LNCaP clone FGC (cell line): ENCODE data around the gene NAA38.

Experiments used
- DNase-seq: peaks from one replicate; pipeline ENCODE4 v3.0.0-alpha.2; 2011; ENCODE audit warnings: low read depth
- H3K4me3 ChIP-seq: 2 replicates; pipeline ENCODE4 v1.5.1; 2011; ENCODE audit warnings: mild to moderate bottlenecking, low read depth, low read length, control low read depth
- TF ChIP-seq, protein P1 (sequence below): IDR thresholded peaks from 2 replicates; pipeline ENCODE4 v1.5.1; 2012; ENCODE audit warnings: mild to moderate bottlenecking; ENCODE audit not compliant: control insufficient read depth, insufficient read depth; ENCODE audit errors: extremely low read depth

NAA38 gene

DNA sequence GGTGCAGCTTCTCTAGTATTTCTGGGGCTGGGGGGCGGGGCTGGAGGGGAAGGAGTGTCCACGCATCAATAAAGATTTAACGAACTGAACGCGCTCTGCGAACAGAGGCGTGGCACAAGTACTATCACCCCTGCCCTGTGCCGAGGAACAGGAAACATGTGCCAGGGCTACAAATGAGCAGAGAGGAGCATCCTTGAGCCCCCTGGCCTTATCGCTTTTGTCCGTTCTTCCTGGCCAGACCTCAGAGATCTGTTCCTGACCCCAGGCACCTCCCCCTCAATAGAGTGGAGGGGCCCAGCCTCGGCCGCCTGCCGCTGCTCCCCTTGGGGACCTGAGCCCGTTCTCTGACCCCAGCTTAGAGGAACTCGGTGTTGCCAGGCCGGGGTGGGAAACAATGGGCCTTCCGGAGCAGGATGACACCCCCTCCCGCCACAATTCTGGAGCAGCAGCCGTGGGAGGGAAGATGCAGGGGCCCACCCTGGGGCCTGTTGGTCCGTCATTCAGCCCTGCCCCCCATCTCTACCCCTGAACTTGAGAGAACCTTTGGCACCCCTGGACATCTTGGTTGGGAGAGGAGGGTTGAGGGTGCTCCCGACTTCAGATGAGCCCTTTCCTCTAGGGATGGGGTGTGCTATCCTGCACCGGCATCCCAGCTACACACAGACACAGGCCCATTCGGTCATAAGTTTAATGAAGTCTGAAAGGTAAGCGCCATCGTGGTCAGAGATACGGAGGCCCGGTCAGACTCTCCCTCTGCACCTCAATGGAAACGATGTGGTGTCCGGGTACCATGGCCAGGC lies 1.1 kb downstream of the NAA38 start:
- DNase-seq = no peak

DNA sequence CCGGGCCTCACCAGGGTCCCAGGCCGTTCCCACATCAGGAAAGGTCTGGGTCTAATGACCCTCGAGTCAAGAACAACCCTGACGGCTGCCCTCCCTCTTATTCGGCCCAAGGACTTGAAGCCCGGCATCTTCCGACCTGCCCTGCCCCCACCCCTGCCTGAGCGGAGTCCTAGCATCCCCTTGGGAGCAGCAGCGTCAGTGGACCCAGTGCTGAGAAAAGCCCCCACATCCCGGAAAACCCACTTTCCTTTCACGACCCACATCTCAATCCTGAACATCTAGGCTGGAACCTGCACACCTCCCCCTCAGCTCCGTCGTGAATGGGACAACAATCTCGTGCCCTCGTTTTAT lies 1.7 kb downstream of the NAA38 start:
- H3K4me3 ChIP-seq = peak overlapping the region; percentile 63
- TF ChIP-seq, protein P1, sequence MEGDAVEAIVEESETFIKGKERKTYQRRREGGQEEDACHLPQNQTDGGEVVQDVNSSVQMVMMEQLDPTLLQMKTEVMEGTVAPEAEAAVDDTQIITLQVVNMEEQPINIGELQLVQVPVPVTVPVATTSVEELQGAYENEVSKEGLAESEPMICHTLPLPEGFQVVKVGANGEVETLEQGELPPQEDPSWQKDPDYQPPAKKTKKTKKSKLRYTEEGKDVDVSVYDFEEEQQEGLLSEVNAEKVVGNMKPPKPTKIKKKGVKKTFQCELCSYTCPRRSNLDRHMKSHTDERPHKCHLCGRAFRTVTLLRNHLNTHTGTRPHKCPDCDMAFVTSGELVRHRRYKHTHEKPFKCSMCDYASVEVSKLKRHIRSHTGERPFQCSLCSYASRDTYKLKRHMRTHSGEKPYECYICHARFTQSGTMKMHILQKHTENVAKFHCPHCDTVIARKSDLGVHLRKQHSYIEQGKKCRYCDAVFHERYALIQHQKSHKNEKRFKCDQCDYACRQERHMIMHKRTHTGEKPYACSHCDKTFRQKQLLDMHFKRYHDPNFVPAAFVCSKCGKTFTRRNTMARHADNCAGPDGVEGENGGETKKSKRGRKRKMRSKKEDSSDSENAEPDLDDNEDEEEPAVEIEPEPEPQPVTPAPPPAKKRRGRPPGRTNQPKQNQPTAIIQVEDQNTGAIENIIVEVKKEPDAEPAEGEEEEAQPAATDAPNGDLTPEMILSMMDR = no peak
- DNase-seq = no peak

More for the DNA sequence above, 1.1 kb downstream of the NAA38 start:
- TF ChIP-seq, protein P1 = no peak
- H3K4me3 ChIP-seq = peak overlapping the region; percentile 63

DNA sequence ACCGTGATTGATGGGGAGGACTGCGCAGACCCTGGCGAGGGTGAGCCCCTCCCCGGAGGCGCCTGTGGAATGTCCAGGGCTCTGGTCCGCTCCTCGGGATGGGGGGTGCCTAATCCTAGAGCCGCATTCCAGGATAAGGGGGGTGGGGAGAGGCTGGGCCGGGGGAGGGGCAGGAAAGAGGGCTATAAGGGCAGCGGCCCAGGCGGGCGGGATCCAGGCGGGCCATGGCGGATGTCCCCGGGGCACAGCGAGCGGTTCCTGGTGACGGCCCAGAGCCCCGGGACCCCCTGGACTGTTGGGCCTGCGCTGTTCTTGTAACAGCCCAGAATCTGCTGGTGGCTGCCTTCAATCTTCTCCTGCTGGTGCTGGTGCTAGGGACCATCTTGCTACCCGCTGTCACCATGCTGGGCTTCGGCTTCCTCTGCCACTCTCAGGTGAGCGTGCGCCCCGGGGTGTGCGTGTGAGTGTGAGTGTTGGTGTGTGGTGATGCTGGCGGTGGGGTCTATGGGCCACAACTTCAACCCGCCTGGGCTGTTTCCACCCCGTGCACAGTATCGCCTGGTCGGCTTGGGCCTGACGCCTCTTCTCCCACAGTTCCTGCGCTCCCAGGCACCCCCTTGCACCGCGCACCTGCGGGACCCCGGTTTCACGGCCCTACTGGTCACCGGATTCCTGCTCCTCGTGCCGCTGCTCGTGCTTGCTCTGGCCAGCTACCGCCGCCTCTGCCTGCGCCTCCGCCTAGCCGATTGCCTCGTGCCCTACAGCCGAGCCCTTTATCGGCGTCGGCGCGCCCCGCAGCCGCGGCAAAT lies 2.3 kb downstream of the NAA38 start, which contains the start of gene TMEM88:
Gene TMEM88, plus strand, starts transcription at position 216 of the 809 bp plus-strand sequence. Its CDS starts 9 bp downstream, at position 225.
- TF ChIP-seq, protein P1 = no peak
- DNase-seq = no peak
- H3K4me3 ChIP-seq = peak within 1 kb of the TSS; percentile 63

DNA sequence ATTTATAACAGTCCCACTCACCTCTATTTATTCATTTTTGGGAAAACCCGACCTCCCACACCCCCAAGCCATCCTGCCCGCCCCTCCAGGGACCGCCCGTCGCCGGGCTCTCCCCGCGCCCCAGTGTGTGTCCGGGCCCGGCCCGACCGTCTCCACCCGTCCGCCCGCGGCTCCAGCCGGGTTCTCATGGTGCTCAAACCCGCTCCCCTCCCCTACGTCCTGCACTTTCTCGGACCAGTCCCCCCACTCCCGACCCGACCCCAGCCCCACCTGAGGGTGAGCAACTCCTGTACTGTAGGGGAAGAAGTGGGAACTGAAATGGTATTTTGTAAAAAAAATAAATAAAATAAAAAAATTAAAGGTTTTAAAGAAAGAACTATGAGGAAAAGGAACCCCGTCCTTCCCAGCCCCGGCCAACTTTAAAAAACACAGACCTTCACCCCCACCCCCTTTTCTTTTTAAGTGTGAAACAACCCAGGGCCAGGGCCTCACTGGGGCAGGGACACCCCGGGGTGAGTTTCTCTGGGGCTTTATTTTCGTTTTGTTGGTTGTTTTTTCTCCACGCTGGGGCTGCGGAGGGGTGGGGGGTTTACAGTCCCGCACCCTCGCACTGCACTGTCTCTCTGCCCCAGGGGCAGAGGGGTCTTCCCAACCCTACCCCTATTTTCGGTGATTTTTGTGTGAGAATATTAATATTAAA lies 3.1 kb downstream of the NAA38 start:
- TF ChIP-seq, protein P1 = no peak
- no peak overlapping the region for H3K4me3 ChIP-seq
- no peak for DNase-seq

DNA sequence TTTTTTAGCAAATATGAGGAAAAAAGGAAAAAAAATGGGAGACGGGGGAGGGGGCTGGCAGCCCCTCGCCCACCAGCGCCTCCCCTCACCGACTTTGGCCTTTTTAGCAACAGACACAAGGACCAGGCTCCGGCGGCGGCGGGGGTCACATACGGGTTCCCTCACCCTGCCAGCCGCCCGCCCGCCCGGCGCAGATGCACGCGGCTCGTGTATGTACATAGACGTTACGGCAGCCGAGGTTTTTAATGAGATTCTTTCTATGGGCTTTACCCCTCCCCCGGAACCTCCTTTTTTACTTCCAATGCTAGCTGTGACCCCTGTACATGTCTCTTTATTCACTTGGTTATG lies 3.7 kb downstream of the NAA38 start:
- TF ChIP-seq, protein P1 = no peak
- DNase-seq = no peak
- H3K4me3 ChIP-seq = no peak overlapping the region

DNA sequence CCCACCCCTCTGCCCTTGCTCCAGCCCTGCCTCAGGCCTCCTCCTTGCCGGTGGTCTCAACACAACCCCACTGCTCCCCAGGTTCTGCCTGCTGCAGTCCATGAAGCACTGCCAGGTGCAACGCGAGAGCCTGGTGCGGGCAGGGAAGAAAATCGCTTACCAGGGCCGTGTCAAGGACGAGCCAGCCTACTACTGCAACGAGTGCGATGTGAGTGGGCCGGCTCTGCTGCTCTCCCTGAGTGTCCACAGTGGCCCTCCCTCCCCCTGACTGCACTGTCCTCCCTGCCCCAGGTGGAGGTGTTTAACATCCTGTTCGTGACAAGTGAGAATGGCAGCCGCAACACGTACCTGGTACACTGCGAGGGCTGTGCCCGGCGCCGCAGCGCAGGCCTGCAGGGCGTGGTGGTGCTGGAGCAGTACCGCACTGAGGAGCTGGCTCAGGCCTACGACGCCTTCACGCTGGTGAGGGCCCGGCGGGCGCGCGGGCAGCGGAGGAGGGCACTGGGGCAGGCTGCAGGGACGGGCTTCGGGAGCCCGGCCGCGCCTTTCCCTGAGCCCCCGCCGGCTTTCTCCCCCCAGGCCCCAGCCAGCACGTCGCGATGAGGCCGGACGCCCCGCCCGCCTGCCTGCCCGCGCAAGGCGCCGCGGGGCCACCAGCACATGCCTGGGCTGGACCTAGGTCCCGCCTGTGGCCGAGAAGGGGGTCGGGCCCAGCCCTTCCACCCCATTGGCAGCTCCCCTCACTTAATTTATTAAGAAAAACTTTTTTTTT lies 4.3 kb downstream of the NAA38 start:
- TF ChIP-seq, protein P1 = no peak
- DNase-seq = no peak
- no peak overlapping the region for H3K4me3 ChIP-seq
